Mucosa of stomach (tissue), 1 donor: ENCODE data around the gene PPP1R27.

Experiments
- H3K27me3 ChIP-seq: one replicate; pipeline ENCODE4 v1.7.0; 2013; ENCODE audit warnings: mild to moderate bottlenecking, low read length; ENCODE audit not compliant: control insufficient read depth, insufficient read depth
- H3K36me3 ChIP-seq: one replicate; pipeline ENCODE4 v1.7.0; 2013; ENCODE audit warnings: low read length; ENCODE audit not compliant: control insufficient read depth, insufficient read depth
- H3K4me1 ChIP-seq: one replicate; pipeline ENCODE4 v1.7.0; 2013; ENCODE audit warnings: mild to moderate bottlenecking, low read length; ENCODE audit not compliant: control insufficient read depth, insufficient read depth
- H3K4me3 ChIP-seq: one replicate; pipeline ENCODE4 v1.7.0; 2013; ENCODE audit warnings: low read length
- H3K9ac ChIP-seq: one replicate; pipeline ENCODE4 v1.7.0; 2013; ENCODE audit warnings: mild to moderate bottlenecking, low read length, moderate library complexity
- H3K9me3 ChIP-seq: one replicate; pipeline ENCODE4 v1.7.0; 2013; ENCODE audit warnings: mild to moderate bottlenecking, low read length, moderate library complexity; ENCODE audit not compliant: control insufficient read depth
- donor health status: Pancreatic carcinoma.

The PPP1R27 gene, protein sequence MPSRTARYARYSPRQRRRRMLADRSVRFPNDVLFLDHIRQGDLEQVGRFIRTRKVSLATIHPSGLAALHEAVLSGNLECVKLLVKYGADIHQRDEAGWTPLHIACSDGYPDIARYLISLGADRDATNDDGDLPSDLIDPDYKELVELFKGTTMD

DNA sequence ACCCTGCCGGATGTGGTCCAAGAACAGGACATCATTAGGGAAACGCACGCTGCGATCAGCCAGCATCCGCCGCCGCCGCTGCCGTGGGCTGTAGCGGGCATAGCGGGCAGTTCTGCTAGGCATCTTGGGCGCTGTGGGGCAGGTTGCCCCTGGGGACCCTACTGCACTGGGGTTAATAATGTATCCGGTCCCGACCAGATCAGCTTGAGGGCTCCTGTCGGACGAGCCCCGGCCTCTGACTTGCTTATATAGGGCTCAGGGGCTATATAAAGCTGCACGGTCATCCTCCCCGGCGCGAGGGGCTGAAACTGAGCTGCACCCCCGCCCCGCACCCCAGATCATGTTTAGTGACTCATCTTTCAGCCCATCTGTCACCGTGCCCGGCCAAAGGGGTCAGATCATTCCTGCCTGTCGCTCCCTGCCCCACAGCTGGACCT is at the start of gene PPP1R27:
Gene PPP1R27 (minus strand): TSS at position 220 of the 437 bp plus-strand sequence. CDS start 97 bp downstream, at position 123.
- Histone ChIP-seq H3K27me3 (no peaks in the 10 kb centered on the region), H3K9me3 (no peaks in the 10 kb centered on the region), H3K9ac (peak within 1 kb of the TSS; percentile 87), H3K4me3 (peak within 1 kb of the TSS; percentile 74), H3K36me3 (no peaks in the 10 kb centered on the region), H3K4me1 (peaks cover 14% of the 10 kb centered on the region)

DNA sequence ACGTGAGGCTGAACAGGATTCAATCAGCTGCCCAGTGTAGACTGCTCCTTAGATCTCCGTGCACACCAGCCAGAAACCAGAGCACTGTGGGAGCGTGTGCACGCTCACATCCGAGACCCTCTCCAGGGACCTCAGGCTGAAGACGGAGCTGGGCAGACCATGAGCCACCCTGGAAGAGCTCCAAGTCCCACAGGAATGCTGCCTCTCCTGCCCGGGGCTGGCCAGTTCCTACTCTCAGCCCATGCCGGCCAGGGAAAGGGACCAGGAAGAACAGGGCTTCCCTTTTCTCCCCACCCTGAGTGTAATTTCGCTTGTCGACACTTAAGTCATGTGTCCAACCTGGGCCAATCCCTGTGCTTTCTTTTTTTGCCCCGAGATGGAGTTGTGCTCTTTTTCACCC is 49.7 kb upstream of the PPP1R27 start:
- no peak overlapping the region for H3K4me3 ChIP-seq
- H3K9ac ChIP-seq = no peak overlapping the region
- no peaks in the 10 kb centered on the region for H3K9me3 ChIP-seq
- no peaks in the 10 kb centered on the region for H3K27me3 ChIP-seq
- peaks cover 13% of the 10 kb centered on the region for H3K36me3 ChIP-seq
- peaks cover 3% of the 10 kb centered on the region for H3K4me1 ChIP-seq

DNA sequence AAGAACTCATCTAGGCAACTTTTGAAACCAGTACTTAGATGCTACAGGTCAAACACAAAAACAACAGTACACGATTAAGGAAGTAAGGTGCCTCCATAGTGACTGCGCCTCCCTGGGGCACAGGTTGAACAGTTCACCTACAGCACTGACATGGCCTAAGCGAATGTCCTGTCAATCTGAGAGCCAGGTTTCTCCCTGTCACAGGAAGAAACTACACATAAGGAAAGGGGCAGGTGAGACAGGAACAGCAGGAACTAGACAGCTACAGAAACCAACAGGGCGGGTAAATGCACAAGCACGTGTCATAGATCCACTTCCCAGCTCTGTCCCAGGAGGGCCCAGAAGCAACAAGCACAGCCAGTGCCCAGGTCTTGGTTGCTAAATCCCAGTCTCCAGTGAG is 44.3 kb upstream of the PPP1R27 start:
- no peak overlapping the region for H3K9ac ChIP-seq
- no peak overlapping the region for H3K4me3 ChIP-seq
- no peaks in the 10 kb centered on the region for H3K9me3 ChIP-seq
- no peaks in the 10 kb centered on the region for H3K27me3 ChIP-seq
- no peaks in the 10 kb centered on the region for H3K36me3 ChIP-seq
- peaks cover 7% of the 10 kb centered on the region for H3K4me1 ChIP-seq

DNA sequence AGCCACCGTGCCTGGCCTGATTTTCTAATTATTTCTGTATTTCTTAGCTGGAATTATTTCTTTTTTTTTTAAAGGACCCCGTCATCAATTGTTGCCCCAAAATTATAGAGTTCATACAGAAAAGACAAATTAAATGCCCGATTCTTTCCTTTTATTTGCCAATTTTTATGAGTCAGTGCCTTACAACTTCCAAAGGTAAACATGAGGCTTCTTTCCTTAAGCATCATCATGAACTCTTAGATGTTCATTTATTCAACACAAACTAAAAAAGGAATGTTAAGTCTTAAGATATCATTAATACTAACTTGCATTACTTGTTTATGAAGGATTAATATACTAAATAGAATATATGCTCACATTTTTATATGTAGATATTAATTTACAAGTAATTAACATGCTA is 43.4 kb upstream of the PPP1R27 start:
- peaks cover 7% of the 10 kb centered on the region for H3K4me1 ChIP-seq
- H3K27me3 ChIP-seq = no peaks in the 10 kb centered on the region
- H3K9ac ChIP-seq = no peak overlapping the region
- H3K4me3 ChIP-seq = no peak overlapping the region
- no peaks in the 10 kb centered on the region for H3K36me3 ChIP-seq
- H3K9me3 ChIP-seq = no peaks in the 10 kb centered on the region

DNA sequence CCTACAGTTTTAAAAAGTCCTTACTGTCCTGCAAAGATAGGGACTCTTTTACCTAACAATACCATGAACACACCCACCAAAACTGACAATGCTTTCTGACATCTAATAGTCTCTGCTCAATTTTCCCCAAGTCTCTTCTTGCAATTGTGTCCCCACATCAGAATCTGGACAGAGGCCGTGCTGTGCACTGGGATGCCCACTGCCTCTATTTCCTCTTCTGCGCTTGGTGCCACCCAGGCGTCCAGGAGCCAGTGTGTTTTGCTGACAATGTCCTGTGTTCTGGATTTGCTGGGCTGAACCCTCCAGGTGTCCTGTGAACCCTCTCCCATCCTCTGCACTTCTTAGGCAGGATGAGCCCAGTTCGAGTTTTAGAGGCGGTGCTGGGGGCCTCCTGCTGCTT is 42.7 kb upstream of the PPP1R27 start:
- Histone ChIP-seq H3K4me3 (no peak overlapping the region), H3K9me3 (no peaks in the 10 kb centered on the region), H3K36me3 (no peaks in the 10 kb centered on the region), H3K9ac (no peak overlapping the region), H3K4me1 (peaks cover 7% of the 10 kb centered on the region), H3K27me3 (no peaks in the 10 kb centered on the region)

DNA sequence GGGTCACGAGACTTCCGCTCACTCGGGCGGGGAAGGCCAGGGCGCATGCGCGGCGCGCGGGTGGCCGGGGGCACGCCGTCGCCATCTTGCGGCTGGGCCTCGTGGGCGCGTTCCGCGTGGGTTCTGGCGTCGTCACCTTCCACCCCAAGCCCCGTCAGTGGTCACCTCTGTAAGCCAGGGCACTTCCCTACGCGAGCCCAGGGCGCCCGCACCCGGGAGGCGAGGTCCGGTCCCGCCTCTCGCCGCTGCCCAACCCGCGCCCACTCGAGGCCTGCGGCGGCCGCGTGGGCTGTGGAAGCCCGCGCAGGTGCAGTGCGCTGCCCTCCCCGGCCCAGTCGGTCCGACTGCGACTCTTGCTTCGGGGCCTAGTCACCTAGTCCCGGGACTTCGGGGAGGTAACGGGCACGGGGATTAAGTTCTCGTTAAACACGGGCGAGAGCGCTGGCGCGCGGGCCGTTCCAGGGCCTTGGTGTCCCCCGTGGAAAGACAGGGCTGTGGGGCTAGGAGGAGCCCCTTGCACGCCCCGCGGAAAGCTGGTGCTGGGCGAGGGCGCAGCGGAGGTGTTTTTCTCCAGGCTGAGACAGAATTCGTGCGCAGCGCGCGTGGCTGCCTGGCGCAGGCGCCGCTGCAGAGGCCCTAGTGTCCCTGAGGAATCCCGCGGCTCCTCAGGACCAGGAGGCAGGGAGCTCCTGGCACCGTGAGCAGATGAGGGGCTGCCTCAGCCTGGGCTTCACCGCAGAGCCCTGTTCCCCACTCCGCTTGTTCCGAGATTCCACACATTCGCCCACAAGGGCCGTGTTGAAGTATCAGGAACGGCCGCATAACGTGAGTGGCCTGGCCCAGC is 36.8 kb upstream of the PPP1R27 start:
- Histone ChIP-seq H3K4me3 (peak overlapping the region; percentile 95), H3K4me1 (peaks cover 42% of the 10 kb centered on the region), H3K27me3 (no peaks in the 10 kb centered on the region)

DNA sequence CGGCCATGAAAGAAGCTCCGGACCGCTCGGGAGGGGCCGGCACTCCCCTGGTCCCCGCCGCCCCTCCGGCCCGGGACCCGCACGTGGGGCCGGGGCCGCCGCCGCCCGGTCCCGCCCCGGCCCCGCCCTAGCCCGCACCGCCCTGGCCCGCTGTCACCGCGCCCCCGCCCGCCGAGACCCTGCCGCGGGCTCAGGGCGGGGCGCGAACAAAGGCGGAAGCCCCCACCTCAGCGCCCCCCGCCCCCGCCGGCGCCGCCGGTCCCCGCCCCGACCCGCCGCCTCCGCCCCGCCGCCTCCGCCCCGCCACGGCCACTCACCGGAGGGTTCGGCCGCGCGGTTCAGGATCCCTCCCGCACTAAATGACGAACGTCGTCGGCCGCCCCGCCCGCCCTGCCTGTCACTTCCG is 36.1 kb upstream of the PPP1R27 start, which contains the start of gene ARHGDIA:
Gene ARHGDIA (minus strand): TSS at position 357 of the 406 bp plus-strand sequence. CDS start 1,407 bp downstream, outside the sequence.
- Histone ChIP-seq H3K9me3 (no peaks in the 10 kb centered on the region), H3K9ac (peak within 1 kb of the TSS; percentile 91), H3K36me3 (peaks cover 11% of the 10 kb centered on the region), H3K4me3 (peak within 1 kb of the TSS; percentile 95), H3K27me3 (no peaks in the 10 kb centered on the region), H3K4me1 (peaks cover 48% of the 10 kb centered on the region)

More for the DNA sequence above, 36.8 kb upstream of the PPP1R27 start:
- Histone ChIP-seq H3K9ac (peak overlapping the region; percentile 86), H3K36me3 (peaks cover 11% of the 10 kb centered on the region), H3K9me3 (no peaks in the 10 kb centered on the region)

DNA sequence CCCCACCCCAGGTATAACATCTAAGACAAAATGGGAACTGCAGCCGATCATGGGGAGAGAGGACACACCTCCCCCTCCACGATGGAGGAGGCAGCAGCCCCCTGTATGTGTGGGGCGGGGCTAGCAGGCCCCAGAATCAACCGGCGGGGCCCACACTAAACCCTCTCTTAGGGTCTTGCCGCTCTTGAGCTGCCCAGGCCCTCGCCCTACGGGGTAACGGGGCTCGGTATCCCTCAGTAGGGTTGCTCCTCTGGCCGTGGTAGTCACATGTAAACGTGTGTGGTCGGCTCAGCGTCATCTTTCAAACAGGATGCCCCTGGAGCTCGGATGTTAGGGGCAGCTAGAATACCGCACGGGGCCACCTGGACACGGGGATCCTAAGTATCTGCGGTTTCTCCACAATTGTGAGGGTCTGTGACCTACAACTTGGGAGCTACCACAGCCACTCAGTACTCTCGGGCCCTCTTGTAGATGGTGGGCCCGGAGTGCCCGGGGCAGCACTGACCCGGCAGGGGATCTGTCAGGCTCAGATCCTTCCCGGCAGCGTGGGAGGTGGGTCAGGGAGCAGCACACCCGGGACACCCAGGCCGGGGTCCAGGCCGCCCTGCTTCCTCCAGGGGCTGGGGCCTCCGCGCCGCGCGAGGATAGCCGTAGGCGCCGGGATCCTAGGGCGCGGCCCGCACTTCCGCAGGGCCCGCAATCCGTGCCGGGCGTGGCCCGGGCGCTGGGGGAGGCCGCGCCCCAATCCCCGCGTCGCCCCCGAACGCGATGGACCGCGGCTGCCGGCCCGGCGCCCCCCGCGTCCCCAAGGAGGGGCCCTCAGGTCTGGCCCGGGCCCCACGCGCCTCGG is 35.5 kb upstream of the PPP1R27 start:
- H3K9ac ChIP-seq = peak overlapping the region; percentile 91
- peaks cover 53% of the 10 kb centered on the region for H3K4me1 ChIP-seq
- peaks cover 11% of the 10 kb centered on the region for H3K36me3 ChIP-seq
- peak overlapping the region; percentile 90 for H3K4me3 ChIP-seq
- no peaks in the 10 kb centered on the region for H3K27me3 ChIP-seq
- no peaks in the 10 kb centered on the region for H3K9me3 ChIP-seq

DNA sequence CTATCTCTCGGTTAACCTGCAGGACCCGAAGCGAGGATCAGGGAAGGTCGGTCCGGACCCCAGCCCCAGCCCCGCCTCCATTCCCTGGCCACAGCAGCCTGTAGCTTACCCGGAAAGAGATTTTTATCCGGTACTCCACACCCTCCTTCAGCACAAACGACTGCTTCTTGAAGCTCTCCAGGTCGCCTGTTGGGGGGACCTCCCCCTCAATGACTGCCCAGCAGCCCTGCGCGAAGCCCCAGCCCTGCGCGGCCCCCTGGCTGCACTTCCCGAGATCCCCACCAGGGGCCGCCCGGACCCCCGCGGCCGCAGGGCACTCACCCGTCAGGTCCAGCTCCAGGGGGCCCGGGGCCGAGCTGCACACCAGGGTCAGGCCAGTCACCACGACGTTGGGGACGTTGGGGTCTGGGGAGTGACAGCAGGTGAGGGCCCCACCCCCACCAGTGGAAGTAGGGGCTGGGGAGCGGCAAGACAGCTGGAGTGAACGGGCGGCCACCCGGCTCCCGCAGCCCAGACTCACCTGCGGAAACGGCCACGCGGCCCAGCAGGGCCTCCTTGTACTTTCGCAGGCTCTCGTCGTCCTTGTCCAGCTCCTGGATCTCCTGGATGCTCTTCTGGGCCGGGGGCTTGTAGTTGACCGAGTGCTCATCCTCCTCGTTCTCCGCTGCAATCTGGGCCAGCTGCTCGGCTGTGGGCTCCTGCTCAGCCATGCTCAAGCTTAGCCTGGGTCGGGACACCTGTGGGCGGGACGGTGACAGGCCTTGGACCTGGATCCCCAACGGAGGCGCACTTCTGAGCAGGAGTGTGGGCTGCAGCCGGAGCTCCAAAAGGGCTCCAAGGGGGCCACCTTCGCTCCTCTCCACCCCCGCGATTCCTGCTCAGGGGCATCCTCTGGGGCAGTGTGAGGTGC is 34.6 kb upstream of the PPP1R27 start:
- peaks cover 11% of the 10 kb centered on the region for H3K36me3 ChIP-seq
- H3K9me3 ChIP-seq = no peaks in the 10 kb centered on the region
- H3K4me1 ChIP-seq = peaks cover 62% of the 10 kb centered on the region
- H3K9ac ChIP-seq = peak overlapping the region; percentile 91
- peak overlapping the region; percentile 90 for H3K4me3 ChIP-seq
- H3K27me3 ChIP-seq = no peaks in the 10 kb centered on the region

DNA sequence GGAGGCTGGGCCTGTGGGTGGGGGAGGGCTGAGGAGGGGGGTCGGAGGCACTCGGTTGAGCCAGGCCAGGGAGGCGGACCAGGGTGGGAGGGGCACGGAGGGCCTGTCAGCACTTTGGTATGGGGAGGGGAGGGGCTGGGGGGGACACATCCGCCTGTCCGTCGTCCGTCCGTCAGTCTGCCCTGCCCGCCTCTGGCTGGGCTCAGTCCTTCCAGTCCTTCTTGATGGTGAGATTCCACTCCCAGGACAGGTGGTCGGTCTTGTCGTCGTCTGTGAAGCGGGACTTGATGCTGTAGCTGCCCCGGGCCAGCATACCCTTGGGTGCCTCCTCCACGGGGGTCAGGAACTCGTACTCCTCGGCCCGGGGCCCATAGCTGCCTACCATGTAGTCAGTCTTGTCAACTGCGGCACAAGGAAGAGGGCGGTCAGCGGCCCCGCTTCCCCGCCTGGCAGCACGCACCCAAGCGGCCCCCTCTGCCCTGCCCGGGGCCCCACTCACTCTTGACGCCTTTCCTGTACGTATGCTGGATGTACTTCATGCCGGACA is 33.9 kb upstream of the PPP1R27 start:
- H3K4me3 ChIP-seq = no peak overlapping the region
- H3K27me3 ChIP-seq = no peaks in the 10 kb centered on the region
- H3K9ac ChIP-seq = no peak overlapping the region
- H3K36me3 ChIP-seq = peaks cover 11% of the 10 kb centered on the region
- H3K4me1 ChIP-seq = peaks cover 69% of the 10 kb centered on the region
- no peaks in the 10 kb centered on the region for H3K9me3 ChIP-seq
